GM19023 (cell line): Measurements from ENCODE around the gene CYS1.
"Not testable (repeated sequence)": the region's sequence is repeated elsewhere in the genome, so short reads cannot be mapped to it uniquely, and the experiment has no call there.

ENCODE experiments used
- ATAC-seq: cut with Tn5 transposase; IDR thresholded peaks from one replicate; pipeline ENCODE4 v1.9.1; 2021; ENCODE audit warnings: mild to moderate bottlenecking, moderate library complexity; ENCODE audit not compliant: unreplicated experiment

CYS1 gene

GRCh38 chr2:10014418-10015190, 65.6 kb downstream of the CYS1 start:
- ATAC-seq = no peak

GRCh38 chr2:10013651-10014417, 66.4 kb downstream of the CYS1 start:
- not testable (repeated sequence) for ATAC-seq

- ATAC-seq = no peak
These were observed 67.2 kb downstream of the CYS1 start for GRCh38 chr2:10012963-10013461.

- not testable (repeated sequence) for ATAC-seq
These were observed 67.7 kb downstream of the CYS1 start for GRCh38 chr2:10012366-10012962.

GRCh38 chr2:10011606-10012325, 68.4 kb downstream of the CYS1 start:
- not testable (repeated sequence) for ATAC-seq

GRCh38 chr2:10010861-10011605, 69.2 kb downstream of the CYS1 start:
- ATAC-seq = not testable (repeated sequence)

- ATAC-seq = no peak
These were observed 70.1 kb downstream of the CYS1 start for GRCh38 chr2:10009811-10010781.

- ATAC-seq = no peak
These were observed 70.9 kb downstream of the CYS1 start for GRCh38 chr2:10009271-10009810.

GRCh38 chr2:10008809-10009176, 71.4 kb downstream of the CYS1 start:
- no peak for ATAC-seq

GRCh38 chr2:10007921-10008808, 72.0 kb downstream of the CYS1 start:
- no peak for ATAC-seq

- no peak for ATAC-seq
These were observed 72.8 kb downstream of the CYS1 start for GRCh38 chr2:10007435-10007834.
